NB4 (cell line): ENCODE measurements around the gene KCNIP4.

Source experiments
- MYC ChIP-seq: IDR thresholded peaks from 2 replicates; pipeline ENCODE4 v1.6.1; 2011; ENCODE audit warnings: low read depth, low read length
- POLR2A ChIP-seq: IDR thresholded peaks from 2 replicates; pipeline ENCODE4 v1.6.1; 2011; ENCODE audit warnings: mild to moderate bottlenecking; ENCODE audit not compliant: insufficient read length; ENCODE audit errors: extremely low read depth
- TF ChIP-seq, protein P1 (sequence below): IDR thresholded peaks from one replicate; pipeline ENCODE4 v1.5.1; 2012; ENCODE audit warnings: low read depth, low read length
- TF ChIP-seq, protein P2 (sequence below): IDR thresholded peaks from 2 replicates; pipeline ENCODE4 v1.6.1; 2011; ENCODE audit warnings: low read depth, low read length

DNA sequence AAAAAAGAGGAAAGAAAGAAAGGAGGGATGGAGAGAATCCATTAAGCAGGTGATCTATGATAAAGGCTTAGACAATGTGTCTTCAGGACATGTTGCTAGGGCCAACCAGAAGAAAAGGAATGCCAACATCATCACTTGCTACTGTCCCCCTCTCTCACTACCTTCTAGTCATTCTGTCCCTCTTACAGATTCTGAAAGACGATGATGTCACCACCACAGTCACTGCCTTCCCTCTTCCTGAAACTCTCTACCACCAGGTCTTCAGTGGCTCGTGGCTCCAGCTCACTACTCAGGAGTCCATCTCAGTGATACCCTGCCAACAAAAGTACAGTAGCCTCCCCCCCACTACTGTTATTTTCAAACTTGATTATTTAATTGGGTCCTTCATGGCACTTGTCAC is 64.0 kb downstream of the KCNIP4 start:
- TF ChIP-seq, protein P1, sequence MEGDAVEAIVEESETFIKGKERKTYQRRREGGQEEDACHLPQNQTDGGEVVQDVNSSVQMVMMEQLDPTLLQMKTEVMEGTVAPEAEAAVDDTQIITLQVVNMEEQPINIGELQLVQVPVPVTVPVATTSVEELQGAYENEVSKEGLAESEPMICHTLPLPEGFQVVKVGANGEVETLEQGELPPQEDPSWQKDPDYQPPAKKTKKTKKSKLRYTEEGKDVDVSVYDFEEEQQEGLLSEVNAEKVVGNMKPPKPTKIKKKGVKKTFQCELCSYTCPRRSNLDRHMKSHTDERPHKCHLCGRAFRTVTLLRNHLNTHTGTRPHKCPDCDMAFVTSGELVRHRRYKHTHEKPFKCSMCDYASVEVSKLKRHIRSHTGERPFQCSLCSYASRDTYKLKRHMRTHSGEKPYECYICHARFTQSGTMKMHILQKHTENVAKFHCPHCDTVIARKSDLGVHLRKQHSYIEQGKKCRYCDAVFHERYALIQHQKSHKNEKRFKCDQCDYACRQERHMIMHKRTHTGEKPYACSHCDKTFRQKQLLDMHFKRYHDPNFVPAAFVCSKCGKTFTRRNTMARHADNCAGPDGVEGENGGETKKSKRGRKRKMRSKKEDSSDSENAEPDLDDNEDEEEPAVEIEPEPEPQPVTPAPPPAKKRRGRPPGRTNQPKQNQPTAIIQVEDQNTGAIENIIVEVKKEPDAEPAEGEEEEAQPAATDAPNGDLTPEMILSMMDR = no peak
- TF ChIP-seq POLR2A = no peak
- TF ChIP-seq, protein P2, sequence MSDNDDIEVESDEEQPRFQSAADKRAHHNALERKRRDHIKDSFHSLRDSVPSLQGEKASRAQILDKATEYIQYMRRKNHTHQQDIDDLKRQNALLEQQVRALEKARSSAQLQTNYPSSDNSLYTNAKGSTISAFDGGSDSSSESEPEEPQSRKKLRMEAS = no peak
- TF ChIP-seq MYC = no peak
